SK-N-SH (cell line): Measurements from ENCODE around the gene MMD.

Source experiments
- CHD2 ChIP-seq: fragments of 150-350 bp; IDR thresholded peaks from 2 replicates; pipeline ENCODE4 v1.6.1; 2018; ENCODE audit warnings: low read length; ENCODE audit not compliant: partially characterized antibody
- ELF1 ChIP-seq: IDR thresholded peaks from 2 replicates; pipeline ENCODE4 v1.4.0; 2012
- EZH2phosphoT487 ChIP-seq: fragments of 200-600 bp; sonication (generic); IDR thresholded peaks from 2 replicates; pipeline ENCODE4 v1.6.1; 2017; ENCODE audit warnings: low read depth, mixed run types, mild to moderate bottlenecking, antibody characterized with exemption, moderate library complexity, borderline replicate concordance
- FOXM1 ChIP-seq: IDR thresholded peaks from 2 replicates; pipeline ENCODE4 v1.4.0; 2012; ENCODE audit warnings: low read depth, mild to moderate bottlenecking
- GATA2 ChIP-seq: sonication (generic); formaldehyde crosslinking; IDR thresholded peaks from 2 replicates; pipeline ENCODE4 v1.5.0; 2020; ENCODE audit warnings: mild to moderate bottlenecking, missing genetic modification reagents
- MXI1 ChIP-seq: IDR thresholded peaks from 2 replicates; pipeline ENCODE4 v1.6.1; 2012; ENCODE audit warnings: mild to moderate bottlenecking, low read depth, low read length, improper control_type of control experiment
- NFIC ChIP-seq: IDR thresholded peaks from 2 replicates; pipeline ENCODE4 v1.4.0; 2012; ENCODE audit warnings: borderline replicate concordance
- NRF1 ChIP-seq: IDR thresholded peaks from 2 replicates; pipeline ENCODE4 v1.6.1; 2012; ENCODE audit warnings: low read depth, mild to moderate bottlenecking, low read length
- POLR2AphosphoS5 ChIP-seq: IDR thresholded peaks from 2 replicates; pipeline ENCODE4 v1.6.1; 2012; ENCODE audit warnings: low read depth, low read length
- RFX5 ChIP-seq: IDR thresholded peaks from 2 replicates; pipeline ENCODE4 v1.6.1; 2012; ENCODE audit warnings: mild to moderate bottlenecking, improper control_type of control experiment, low read length
- SMC3 ChIP-seq: IDR thresholded peaks from 2 replicates; pipeline ENCODE4 v1.6.1; 2012; ENCODE audit warnings: low read depth, low read length, improper control_type of control experiment
- TF ChIP-seq, protein P1 (sequence below): fragments of 200-600 bp; sonication (generic); IDR thresholded peaks from 2 replicates; pipeline ENCODE4 v1.6.1; 2017; ENCODE audit warnings: antibody characterized with exemption, mild to moderate bottlenecking, moderate library complexity
- TF ChIP-seq, protein P2 (sequence below): fragments of 150-350 bp; IDR thresholded peaks from 2 replicates; pipeline ENCODE4 v1.6.1; 2017; ENCODE audit warnings: antibody characterized with exemption, low read length, low read depth, borderline replicate concordance
- TF ChIP-seq, protein P3 (sequence below): IDR thresholded peaks from 2 replicates; pipeline ENCODE4 v1.4.0; 2012; ENCODE audit warnings: low read depth, borderline replicate concordance

DNA sequence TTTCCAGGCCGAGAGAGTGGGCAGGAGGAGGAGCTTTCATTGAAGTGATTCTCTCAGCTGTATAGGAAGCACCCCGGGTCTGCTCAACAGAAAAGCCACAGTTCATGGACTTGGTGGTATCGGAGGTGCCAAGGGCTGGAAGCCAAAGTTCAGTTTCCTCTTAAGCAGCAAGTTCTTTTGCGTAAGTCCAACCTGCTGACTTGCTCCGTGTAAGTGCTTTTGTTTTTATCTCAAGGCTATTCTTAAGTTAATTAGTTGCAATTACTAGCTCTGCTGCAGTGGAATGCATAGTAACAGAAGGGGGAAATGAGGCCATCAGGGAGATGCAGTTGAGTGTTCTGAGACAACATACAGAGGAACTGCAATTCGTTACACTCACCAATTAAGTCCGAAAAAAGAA lies 45.0 kb upstream of the MMD start:
- no peak for TF ChIP-seq GATA2 (CRISPR knock-in tag)
- TF ChIP-seq FOXM1, result no peak
- TF ChIP-seq POLR2AphosphoS5, result no peak
- TF ChIP-seq ELF1, result no peak
- no peak for TF ChIP-seq NFIC
- TF ChIP-seq, protein P1, sequence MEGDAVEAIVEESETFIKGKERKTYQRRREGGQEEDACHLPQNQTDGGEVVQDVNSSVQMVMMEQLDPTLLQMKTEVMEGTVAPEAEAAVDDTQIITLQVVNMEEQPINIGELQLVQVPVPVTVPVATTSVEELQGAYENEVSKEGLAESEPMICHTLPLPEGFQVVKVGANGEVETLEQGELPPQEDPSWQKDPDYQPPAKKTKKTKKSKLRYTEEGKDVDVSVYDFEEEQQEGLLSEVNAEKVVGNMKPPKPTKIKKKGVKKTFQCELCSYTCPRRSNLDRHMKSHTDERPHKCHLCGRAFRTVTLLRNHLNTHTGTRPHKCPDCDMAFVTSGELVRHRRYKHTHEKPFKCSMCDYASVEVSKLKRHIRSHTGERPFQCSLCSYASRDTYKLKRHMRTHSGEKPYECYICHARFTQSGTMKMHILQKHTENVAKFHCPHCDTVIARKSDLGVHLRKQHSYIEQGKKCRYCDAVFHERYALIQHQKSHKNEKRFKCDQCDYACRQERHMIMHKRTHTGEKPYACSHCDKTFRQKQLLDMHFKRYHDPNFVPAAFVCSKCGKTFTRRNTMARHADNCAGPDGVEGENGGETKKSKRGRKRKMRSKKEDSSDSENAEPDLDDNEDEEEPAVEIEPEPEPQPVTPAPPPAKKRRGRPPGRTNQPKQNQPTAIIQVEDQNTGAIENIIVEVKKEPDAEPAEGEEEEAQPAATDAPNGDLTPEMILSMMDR, result no peak
- TF ChIP-seq CHD2, result no peak
- TF ChIP-seq SMC3, result no peak
- TF ChIP-seq, protein P2, sequence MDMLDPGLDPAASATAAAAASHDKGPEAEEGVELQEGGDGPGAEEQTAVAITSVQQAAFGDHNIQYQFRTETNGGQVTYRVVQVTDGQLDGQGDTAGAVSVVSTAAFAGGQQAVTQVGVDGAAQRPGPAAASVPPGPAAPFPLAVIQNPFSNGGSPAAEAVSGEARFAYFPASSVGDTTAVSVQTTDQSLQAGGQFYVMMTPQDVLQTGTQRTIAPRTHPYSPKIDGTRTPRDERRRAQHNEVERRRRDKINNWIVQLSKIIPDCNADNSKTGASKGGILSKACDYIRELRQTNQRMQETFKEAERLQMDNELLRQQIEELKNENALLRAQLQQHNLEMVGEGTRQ, result no peak
- no peak for TF ChIP-seq RFX5
- TF ChIP-seq MXI1, result no peak
- no peak for TF ChIP-seq EZH2phosphoT487
- TF ChIP-seq, protein P3, sequence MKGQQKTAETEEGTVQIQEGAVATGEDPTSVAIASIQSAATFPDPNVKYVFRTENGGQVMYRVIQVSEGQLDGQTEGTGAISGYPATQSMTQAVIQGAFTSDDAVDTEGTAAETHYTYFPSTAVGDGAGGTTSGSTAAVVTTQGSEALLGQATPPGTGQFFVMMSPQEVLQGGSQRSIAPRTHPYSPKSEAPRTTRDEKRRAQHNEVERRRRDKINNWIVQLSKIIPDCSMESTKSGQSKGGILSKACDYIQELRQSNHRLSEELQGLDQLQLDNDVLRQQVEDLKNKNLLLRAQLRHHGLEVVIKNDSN, result no peak
- no peak for TF ChIP-seq NRF1
